Superior temporal gyrus (tissue), 1 donor: ENCODE data around the gene CCDC12.
"Not testable (repeated sequence)": the region's sequence is repeated elsewhere in the genome, so short reads cannot be mapped to it uniquely, and the experiment has no call there.

Source experiments
- DNase-seq: peaks from one replicate; pipeline ENCODE4 v3.0.0-alpha.2; 2016; ENCODE audit errors: extremely low spot score

Gene CCDC12

DNA sequence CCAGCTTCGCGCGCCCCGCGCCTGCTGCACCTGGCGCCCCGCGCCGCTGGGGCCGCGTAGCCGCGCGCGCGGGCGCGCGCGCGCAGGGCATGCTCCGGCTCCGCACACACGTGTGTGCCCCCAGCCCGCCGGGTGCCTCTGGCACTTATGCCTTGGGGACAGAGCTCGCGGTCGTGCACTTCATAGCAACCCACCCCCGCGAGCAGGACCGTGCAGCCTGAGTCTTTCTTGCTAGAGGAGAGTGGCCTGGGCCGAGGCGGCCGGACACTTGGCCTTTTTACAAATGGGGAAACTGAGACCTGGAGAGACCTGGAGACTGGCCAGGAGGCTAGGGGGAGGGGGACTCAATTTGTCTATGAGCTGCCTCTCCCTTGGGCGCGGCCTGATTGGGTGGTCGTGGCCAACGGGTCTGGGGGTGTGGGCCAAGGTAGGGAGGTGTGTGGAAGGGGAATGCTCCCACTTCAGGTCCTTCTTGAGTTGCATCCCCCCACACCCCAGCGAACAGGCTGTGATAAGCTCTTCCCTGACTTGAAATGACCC is 3.5 kb upstream of the CCDC12 start:
- no peak for DNase-seq

DNA sequence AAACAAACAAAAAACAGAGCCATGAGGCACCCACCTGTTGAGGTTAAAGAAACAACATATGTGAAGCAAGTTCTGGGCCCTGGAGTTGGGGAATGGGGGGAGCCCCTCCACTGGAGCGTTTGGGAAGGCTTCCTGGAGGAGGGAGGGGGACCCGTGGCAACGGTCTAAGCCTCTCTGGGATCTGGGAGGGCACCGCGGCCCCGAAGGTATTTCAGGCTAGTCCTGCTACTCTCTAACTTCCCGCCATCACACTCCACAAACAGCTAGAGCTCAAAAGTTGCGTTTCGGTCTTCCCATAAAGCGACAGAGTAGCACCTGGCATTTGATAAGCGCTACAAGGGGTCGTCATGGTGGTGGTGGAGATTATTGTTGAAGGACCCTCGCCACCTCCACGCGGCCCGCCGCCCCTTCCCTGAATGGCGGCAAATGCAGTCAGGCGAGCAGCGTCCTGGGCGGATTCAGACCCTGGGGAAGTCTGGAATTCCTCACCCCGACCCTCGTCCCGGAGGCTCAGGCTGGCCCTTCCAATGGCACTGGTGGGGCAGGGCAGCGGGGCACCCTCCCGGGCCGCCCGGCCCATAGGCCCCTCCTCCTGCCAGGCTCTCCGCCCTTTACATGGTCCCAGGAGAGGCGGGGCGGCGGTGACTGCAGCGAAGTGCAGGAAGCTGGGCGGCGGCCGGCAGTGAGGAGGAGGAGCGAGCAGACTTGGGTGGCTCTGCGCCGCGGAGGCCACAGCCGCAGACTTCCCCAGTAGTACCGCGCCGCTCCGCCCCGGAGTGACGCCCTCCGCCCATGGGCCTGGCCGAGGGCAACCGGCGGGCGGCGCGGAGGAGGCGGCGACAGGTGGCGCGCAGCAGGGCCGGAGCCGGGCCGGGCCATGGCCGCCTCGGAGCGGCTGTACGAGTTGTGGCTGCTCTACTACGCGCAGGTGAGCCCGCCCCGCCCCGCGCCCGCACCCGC is 2.7 kb upstream of the CCDC12 start, which contains the start of gene NBEAL2:
NBEAL2 (plus strand) TSS at position 682 of the 960 bp plus-strand sequence; CDS start at position 878, 196 bp downstream.
- DNase-seq, result peak; percentile 57

DNA sequence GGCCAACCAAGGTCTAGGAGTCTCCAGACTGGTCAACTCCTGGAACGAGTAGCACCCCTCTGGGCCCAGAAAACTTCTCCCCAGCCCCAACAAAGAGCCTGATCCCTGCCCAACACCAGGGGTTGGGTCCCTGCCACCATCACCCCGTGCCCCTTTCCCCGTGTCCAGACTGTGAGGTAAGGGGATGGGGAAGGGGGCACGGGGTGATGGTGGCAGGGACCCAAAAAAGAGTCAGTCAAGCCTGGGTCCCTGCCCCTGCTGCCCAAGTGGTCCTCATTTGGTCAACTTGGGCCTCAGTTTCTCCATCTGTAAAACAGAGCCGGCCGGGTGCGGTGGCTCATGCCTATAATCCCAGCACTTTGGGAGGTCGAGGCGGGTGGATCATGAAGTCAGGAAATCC is 1.8 kb upstream of the CCDC12 start:
- DNase-seq, result no peak

DNA sequence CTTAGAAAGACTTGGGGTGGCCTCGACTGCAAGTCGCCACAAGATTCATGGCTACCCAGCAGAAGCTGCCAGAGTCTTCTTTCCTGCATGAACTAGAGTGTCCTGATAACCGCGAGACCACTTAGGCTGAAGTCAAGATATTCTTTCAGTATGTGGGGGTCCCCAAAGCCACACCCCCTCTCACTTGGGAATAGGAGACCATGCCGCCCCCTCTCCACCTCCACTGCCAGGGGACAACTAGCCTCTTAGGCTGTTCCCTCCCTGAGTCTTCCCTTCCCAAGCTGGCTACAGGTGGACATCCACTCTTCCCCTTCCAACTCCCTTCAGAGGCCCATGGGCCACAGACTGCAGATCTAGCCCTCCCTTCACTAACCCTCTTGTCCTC is 1.3 kb upstream of the CCDC12 start:
- DNase-seq, result no peak

DNA sequence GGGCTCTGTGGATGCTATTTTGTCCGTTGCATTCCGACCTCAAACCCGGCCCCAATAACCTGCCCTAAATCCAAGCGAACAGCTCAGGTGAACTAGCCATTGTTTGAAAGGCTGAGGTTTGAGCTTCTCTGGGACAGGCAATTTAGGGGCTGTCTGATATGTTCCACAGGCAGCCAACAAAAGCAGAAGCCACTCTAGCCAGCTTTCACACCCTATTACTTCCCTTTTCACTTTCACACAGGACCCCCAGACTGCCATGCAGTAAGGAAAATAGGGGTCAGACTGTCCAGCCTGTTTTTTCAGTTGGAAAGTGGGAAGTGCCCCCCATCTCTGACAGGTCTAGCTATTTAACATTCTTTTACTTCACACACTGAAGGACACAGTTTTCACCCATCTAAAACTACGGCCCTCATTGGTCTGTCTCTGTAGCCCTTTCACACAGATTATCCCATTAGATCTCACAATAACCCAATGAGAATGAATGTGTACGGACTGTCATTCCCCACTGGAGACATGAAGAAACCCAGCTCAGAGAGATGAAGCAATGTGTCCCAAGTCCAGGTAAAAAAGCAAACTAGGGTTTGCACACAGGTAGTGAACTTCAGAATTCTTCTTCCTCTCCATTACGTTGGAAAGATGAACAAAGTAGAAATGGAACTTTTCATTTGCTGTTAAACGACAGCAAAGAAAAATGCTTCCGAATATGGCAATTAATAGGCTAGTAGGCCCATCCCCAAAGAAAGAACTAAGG is 1.9 kb downstream of the CCDC12 start:
- no peak for DNase-seq

DNA sequence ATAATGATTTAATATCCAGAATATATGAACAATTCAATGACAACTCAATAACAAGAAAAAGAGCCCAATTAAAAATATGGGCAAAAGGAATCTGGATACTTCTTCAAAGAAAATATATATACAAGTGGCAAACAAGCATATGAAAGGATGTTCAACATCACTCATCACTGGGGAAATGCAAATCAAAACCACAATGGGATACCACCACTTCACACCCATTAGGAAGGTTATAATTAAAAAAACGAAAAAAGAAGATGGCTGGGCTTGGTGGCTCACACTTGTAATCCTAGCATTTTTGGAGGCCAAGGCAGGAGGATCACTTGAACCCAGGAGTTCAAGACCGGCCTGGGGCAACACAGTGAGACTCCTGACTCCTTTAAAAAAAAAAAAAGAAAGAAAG is 4.1 kb downstream of the CCDC12 start:
- no peak for DNase-seq

DNA sequence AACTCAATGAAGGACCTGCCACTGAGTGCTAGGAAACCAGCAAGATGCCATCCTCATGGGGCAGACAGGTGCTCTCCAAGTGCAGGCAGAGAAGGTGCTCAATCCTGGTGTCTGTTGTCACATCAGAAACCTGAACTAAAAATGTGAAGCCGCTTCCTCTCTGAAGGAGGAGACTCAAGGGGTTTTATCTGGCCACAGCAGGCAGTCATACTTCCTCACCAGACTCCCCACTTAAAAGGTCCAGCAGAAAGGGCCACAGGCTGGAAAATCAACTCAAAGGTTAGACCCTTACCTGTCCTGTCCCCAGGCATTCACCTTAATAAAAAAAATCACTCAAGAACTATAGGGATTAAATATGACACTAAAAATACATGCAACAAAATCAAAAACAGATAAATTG is 4.8 kb downstream of the CCDC12 start:
- DNase-seq, result no peak

DNA sequence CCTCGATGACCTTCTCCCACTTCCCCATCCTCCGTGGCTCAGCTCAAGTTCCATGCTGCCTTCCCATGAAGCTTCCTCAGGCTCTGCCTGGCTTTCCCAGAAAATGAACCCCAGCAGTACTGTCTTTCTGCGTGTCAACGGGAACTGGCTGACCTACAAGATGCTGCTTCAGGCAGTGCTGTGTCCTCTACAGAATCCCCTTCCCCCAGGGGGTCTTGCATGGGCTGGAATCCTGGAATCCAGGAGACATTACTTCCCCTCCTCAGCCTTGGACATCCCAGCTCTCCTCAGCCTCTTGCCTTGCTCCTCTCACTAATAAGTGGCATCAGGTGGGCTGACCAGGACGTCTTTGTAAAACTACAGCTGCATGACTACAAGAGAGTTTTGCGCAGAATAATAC is 5.4 kb downstream of the CCDC12 start:
- no peak for DNase-seq

DNA sequence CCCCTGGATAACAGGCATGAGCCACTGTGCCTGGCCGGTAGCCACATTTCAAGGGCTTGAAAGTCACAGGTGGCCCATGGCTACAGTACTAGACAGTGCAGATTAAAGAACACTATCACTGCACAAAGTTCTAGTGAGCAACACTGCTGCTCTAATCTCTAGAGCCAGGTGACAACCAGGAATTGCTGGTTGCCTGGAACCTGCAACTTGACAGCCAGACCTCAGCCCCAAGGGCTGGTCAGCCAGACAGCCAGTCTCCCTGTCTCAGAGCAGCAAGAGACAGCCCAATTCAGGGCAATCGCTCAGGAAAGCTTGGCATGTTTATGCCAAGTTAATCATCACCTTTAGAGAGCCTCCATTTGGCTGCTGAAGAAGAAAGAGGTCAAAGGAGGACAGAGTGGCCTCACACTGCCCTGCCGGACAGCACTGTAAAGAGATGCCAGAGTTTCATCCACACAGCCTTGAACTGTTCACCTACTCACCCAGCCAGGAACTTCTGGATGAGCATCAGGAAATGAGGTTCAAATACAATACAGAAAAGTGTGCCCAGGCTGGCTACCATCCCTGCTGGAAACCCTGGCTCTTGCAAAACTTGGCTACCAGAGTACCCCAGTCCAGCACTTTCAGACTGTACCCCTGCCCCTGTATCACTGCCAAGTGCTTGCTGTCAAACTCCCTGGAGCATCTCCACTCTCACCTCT is 6.0 kb downstream of the CCDC12 start:
- no peak for DNase-seq

DNA sequence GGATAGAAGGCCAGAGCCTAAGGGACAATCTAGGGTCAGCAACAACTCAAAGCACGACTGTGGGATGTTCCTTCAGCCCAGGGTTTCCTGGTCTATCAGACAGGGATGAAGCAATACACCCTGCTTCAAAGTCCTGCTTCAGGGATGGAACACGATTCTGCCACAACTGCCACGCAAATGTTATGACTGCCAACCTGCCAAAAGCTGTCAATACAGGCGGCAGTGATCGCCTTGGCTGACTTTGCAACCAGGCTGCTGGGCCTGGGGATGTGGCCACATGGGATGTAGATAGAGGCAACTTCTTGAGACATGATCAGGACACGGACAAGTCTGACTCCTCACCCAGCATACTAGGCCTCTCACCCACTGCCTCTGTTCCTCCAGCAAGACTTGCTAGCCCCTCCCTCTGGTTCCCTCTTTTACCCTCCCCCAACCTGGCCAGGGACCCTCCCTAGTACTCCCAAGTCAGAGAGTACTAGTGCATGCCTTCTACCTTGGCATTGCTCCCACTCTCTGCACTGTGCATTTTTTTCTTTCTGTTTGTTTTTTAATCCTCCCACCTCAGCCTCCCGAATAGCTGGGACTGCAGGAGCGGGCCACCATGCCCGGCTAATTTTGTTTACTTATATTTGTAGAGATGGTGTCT is 7.6 kb downstream of the CCDC12 start:
- no peak for DNase-seq

DNA sequence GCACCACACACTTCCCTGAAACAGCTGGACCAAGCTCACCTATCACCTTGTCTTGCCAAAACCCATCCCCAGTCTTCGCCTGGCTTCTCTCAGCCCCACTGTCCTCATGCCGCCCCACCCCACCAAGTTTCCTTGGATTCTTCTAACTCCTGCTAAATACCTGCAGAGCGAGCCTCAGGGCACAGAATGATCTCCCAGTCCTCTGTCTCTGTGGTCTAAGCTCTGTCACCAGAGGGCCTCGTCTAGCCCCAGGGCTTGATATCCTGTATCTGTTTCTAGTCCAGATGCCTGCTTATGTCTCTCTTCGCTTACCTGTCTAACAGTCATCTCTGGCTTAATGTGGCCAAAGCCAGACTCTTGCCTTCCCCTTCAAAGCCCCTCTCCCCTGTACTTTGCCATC is 9.7 kb downstream of the CCDC12 start:
- no peak for DNase-seq

DNA sequence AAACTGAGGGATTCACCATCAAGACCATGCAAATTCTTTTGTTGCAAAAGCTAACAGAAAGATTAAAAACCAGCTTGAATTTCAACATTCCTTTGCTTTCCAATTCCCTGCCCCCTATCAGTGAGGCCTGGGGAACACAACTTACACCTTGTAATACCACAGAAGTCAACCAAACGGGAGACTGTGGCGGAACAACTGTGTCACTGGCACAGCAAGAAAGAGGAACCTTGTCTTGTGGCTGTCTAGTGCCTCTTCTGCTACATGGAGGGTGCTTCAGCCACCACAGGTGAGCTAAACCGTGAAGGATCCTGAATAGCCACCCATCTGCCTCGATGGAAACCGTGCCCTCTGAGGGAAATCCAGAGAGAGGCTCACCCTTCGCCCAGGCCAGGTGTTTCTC is 11.4 kb downstream of the CCDC12 start:
- no peak for DNase-seq

DNA sequence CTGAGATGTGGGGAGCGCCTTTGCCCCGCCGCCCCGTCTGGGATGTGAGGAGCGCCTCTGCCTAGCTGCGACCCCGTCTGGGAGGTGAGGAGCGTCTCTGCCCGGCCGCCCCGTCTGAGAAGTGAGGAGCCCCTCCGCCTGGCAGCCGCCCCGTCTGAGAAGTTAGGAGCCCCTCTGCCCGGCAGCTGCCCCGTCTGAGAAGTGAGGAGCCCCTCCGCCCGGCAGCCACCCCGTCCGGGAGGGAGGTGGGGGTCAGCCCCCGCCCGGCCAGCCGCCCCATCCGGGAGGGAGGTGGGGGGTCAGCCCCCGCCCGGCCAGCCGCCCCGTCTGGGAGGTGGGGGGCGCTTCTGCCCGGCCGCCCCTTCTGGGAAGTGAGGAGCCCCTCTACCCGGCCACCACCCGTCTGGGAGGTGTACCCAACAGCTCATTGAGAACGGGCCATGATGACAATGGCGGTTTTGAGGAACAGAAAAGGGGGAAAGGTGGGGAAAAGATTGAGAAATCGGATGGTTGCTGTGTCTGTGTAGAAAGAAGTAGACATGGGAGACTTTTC is 12.4 kb downstream of the CCDC12 start:
- not testable (repeated sequence) for DNase-seq

DNA sequence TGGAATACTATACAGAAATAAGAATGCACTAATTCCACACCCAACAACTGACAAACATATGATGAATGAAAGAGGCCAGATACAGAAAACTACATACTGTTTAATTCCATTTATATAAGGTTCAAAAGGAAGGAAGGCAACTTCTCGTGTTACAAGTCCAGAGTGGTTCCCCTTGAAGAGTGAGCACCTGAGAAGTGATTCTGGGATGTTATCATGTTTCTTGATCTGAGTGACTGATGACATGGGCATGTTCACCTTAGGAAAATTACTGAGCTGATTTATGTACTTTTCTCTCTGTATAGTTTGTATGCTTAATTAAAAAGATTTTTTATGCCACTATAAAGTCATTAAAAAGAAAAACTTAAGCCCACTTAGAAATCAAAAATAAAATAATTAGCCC is 13.6 kb downstream of the CCDC12 start:
- DNase-seq, result no peak

DNA sequence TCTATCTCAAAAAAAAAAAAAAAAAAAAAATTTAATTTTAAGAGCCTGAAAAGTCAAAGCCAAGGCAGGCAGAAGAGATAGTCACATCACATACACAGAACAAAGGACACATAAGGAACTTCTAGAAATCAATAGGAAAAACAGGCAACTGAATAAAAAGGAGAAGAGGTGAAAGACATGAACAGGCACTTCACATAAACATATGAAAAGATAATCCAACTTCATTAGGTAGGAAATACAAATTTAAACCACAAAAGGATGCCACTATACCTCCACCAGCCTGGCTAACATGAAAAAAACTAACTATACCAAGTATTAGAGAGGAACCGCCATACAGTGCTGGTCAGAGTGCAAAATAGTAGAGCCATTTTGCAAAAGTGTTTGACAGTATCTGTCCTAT is 14.1 kb downstream of the CCDC12 start:
- no peak for DNase-seq

DNA sequence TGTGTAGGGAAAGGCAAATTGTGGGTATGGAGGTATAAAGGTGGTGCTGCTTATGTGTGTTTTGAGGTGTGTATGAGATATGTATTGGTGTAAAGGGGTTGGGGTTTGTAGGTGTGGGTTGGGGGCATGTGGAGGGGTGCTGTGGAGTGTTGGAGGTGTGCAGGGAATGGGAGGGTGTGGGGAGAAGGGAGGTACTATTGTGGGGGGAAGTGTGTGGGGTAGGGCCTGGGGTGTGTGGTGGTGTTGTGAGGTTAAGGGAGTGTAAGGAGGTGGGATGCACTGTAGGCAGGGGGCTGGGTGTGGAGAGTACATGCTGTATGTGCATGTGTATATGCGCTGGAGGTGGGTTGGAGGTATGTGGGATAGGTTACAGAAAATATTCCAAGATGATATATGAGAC is 15.7 kb downstream of the CCDC12 start:
- no peak for DNase-seq

DNA sequence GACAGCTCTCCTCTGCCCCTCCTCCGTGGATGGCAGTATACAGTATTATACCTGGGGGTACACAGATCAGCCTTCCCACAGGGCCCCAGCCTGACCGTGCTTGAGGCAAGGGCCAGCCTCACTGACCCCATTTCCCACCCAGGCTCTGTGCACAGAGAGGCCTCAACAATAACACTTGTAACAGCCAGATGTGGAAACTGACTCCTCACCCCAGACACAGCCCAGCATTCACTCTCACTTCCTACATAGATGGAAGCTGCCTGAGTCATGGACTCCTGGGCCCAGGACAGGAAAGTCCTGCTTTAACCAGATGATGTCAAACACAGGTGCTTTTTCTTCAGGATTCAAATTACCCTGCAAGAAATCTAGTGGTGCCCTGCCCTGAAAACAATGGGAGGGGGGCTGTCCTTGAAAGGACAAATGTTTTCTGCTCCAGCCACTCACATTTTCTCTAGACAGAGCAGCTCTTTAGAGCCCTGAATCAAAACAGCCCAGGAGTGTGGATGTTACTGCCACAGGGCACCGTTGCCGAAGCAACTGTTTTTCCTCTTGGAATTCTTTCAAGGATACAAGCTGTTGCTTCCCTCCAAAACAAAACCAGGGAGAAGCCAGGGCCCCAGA is 16.4 kb downstream of the CCDC12 start:
- no peak for DNase-seq

DNA sequence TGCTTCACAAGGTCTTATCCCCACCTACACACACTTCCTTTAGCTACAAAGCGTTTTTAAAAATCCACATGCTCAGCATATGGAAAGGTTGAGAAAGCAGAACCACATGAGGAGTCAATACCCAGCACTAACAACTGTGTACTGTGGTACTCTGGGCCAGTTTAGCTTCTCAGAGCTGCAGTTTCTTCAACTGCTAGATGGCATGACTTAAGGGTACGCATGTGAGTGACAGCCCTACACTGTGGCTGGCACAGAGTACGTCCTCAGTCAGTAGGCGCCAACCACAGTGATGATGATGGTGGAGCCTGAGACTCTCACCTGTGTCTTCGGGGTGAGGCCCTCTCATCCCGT is 17.4 kb downstream of the CCDC12 start:
- no peak for DNase-seq

DNA sequence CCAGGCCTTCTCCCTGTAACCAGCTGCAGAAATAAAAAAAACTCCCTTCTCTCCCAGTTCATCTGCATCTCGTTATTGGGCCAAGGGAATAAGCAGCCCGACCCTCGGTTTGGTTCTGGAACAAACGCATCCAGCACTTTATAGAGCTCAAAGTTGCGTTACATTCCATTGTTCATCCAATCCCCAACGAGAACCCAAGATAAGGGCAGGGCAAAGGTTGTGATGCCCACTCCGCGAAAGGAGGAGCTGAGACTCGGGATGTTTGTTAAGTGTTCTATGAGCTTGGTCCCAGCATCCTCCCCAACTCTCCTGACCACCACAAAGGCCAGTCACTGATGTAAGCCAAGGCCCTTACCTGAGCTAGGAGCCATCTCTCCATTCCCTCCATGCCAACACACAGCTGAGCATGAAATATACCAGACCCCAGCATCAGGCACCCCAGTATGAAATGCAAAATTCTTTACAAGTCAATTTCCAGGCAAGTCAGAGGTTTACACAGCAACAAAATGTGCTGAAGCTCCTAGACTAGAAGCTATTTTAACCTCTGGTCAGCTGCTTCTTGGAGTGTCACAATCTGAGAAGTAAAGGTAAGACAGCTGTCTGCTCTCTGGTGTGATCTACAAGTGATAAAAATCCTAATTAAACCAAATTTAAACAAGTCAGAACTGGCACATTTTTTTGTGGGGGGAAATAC is 17.9 kb downstream of the CCDC12 start:
- no peak for DNase-seq

DNA sequence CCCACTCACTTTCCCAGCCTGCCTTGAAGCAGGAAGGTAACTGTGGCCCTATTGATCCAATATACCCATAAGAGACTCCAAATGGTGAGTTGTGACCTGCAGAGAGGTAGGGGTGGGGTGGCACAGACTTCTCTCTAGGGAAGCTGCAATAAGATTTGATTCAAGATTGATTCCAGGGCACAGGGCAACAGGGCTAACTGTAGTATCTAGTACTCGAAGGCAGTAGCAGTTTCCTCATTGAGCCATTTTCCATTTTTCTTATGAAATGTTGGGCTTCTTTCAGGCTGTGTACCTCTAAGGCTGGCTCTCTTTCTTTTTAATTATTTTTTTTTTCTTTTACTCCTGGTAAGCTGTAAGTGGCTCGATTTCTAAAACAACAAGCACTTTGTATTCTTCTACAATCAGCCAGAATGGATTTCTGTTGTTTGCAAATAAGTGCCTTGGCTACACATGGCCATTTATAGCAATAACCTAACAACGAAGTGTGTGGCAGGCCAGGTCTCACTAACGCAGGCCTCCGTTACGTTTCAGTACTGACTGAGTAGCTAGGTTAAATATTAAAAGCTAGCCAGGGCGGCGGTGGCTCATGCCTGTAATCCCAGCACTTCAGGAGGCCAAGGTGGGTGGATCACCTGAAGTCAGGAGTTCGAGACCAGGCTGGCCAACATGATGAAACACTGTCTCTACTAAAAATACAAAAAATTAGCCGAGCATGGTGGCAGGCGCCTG is 19.3 kb downstream of the CCDC12 start:
- DNase-seq, result no peak
